GM06990 (cell line): ENCODE measurements around the gene KRT80.

Experiments used
- DNase-seq: peaks from one replicate; pipeline ENCODE4 v3.0.0-alpha.2; 2011; ENCODE audit not compliant: insufficient read length; ENCODE audit errors: extremely low read depth
- H3K27me3 ChIP-seq: replicated peaks from 2 replicates; pipeline ENCODE4 v1.6.0; 2011; ENCODE audit warnings: low read length; ENCODE audit not compliant: control insufficient read depth, insufficient read depth
- H3K36me3 ChIP-seq: 2 replicates; pipeline ENCODE4 v1.5.1; 2011; ENCODE audit warnings: low read length; ENCODE audit not compliant: control insufficient read depth, insufficient read depth
- H3K4me3 ChIP-seq: replicated peaks from 2 replicates; pipeline ENCODE4 v1.5.1; 2011; ENCODE audit warnings: low read depth, mild to moderate bottlenecking, control low read depth, low read length
- CTCF ChIP-seq: IDR thresholded peaks from 2 replicates; pipeline ENCODE4 v1.5.1; 2011; ENCODE audit warnings: low read length, control low read depth, mild to moderate bottlenecking, inconsistent platforms; ENCODE audit not compliant: insufficient read depth, poor library complexity, severe bottlenecking

KRT80 gene

GRCh38 chr12:52195065-52195730 is 3.4 kb upstream of the KRT80 start:
- no peak for TF ChIP-seq CTCF
- Histone ChIP-seq H3K4me3 (no peak overlapping the region), H3K36me3 (no peaks in the 10 kb centered on the region), H3K27me3 (peaks cover 1% of the 10 kb centered on the region; the same call in 1 of the 2 replicates)
- no peak for DNase-seq

GRCh38 chr12:52193991-52194390 is 2.2 kb upstream of the KRT80 start:
- no peak overlapping the region for H3K4me3 ChIP-seq
- TF ChIP-seq CTCF: no peak
- DNase-seq: no peak

GRCh38 chr12:52193532-52193931 is 1.7 kb upstream of the KRT80 start:
- H3K27me3 ChIP-seq: peaks cover 1% of the 10 kb centered on the region; the same call in 1 of the 2 replicates
- DNase-seq: no peak
- H3K4me3 ChIP-seq: no peak overlapping the region
- no peaks in the 10 kb centered on the region for H3K36me3 ChIP-seq
- TF ChIP-seq CTCF: no peak

More at GRCh38 chr12:52193991-52194390, 2.2 kb upstream of the KRT80 start:
- Histone ChIP-seq H3K36me3 (no peaks in the 10 kb centered on the region), H3K27me3 (peaks cover 1% of the 10 kb centered on the region; the same call in 1 of the 2 replicates)

- no peak for TF ChIP-seq CTCF
- H3K4me3 ChIP-seq: no peak overlapping the region
Observed at GRCh38 chr12:52190860-52191729, 719 bp downstream of the KRT80 start.

GRCh38 chr12:52189376-52190174 is 2.2 kb downstream of the KRT80 start:
- Histone ChIP-seq H3K36me3 (no peaks in the 10 kb centered on the region), H3K4me3 (no peak overlapping the region), H3K27me3 (no peaks in the 10 kb centered on the region; the same call in 1 of the 2 replicates)
- DNase-seq: no peak
- no peak for TF ChIP-seq CTCF

More at GRCh38 chr12:52190860-52191729, 719 bp downstream of the KRT80 start:
- H3K36me3 ChIP-seq: no peaks in the 10 kb centered on the region
- no peaks in the 10 kb centered on the region; the same call in 1 of the 2 replicates for H3K27me3 ChIP-seq
- DNase-seq: no peak
